Nephron progenitor cell (in vitro differentiated cells): ENCODE data around the gene AFF1.
A peak's percentile ranks its signal among the peaks of the same experiment; 100 is the strongest.

Source experiments
- DNase-seq: peaks from one replicate; pipeline ENCODE4 v3.0.0; 2021
- H3K27ac Mint-ChIP-seq: 2 replicates; pipeline ENCODE4 v1.8.0; 2021; ENCODE audit warnings: mild to moderate bottlenecking, moderate library complexity, mixed read lengths
- H3K27me3 Mint-ChIP-seq: 2 replicates; pipeline ENCODE4 v1.8.0; 2021; ENCODE audit warnings: mild to moderate bottlenecking, low read depth, mixed read lengths; ENCODE audit not compliant: poor library complexity
- H3K36me3 Mint-ChIP-seq: 2 replicates; pipeline ENCODE4 v1.8.0; 2021; ENCODE audit warnings: low read depth, mixed read lengths
- H3K4me1 Mint-ChIP-seq: 2 replicates; pipeline ENCODE4 v1.8.0; 2021; ENCODE audit warnings: mixed read lengths
- H3K4me3 Mint-ChIP-seq: 2 replicates; pipeline ENCODE4 v1.8.0; 2021; ENCODE audit warnings: mild to moderate bottlenecking, moderate library complexity, mixed read lengths
- H3K9me3 Mint-ChIP-seq: 2 replicates; pipeline ENCODE4 v1.8.0; 2021; ENCODE audit warnings: mild to moderate bottlenecking, moderate library complexity, mixed read lengths
- CTCF ChIP-seq: fragments of 200-600 bp; sonication (generic); IDR thresholded peaks from 2 replicates; pipeline ENCODE4 v1.5.0; 2021; ENCODE audit warnings: antibody characterized with exemption

AFF1 gene

GRCh38 chr4:86893136-86893535, 41.7 kb upstream of the AFF1 start:
- Mint-ChIP-seq H3K27ac (no peak overlapping the region), H3K4me1 (peaks cover 21% of the 10 kb centered on the region), H3K27me3 (peaks cover 3% of the 10 kb centered on the region), H3K36me3 (no peaks in the 10 kb centered on the region), H3K4me3 (peak overlapping the region; percentile 88), H3K9me3 (no peaks in the 10 kb centered on the region)
- no peak for TF ChIP-seq CTCF
- no peak for DNase-seq

- H3K4me3 Mint-ChIP-seq = no peak overlapping the region
- no peak for DNase-seq
- no peak for TF ChIP-seq CTCF
These were observed 40.4 kb upstream of the AFF1 start for GRCh38 chr4:86894455-86894854.

GRCh38 chr4:86895692-86896488, 38.9 kb upstream of the AFF1 start:
- peak; percentile 28 for DNase-seq
- H3K36me3 Mint-ChIP-seq = no peaks in the 10 kb centered on the region
- peaks cover 7% of the 10 kb centered on the region for H3K27me3 Mint-ChIP-seq
- peak; percentile 83 for TF ChIP-seq CTCF
- H3K9me3 Mint-ChIP-seq = no peaks in the 10 kb centered on the region
- H3K27ac Mint-ChIP-seq = no peak overlapping the region
- peaks cover 17% of the 10 kb centered on the region for H3K4me1 Mint-ChIP-seq
- H3K4me3 Mint-ChIP-seq = no peak overlapping the region

More at GRCh38 chr4:86894455-86894854, 40.4 kb upstream of the AFF1 start:
- Mint-ChIP-seq H3K4me1 (peaks cover 21% of the 10 kb centered on the region), H3K27ac (no peak overlapping the region), H3K27me3 (peaks cover 7% of the 10 kb centered on the region), H3K36me3 (no peaks in the 10 kb centered on the region), H3K9me3 (no peaks in the 10 kb centered on the region)

- H3K9me3 Mint-ChIP-seq = no peaks in the 10 kb centered on the region
- H3K27me3 Mint-ChIP-seq = peaks cover 7% of the 10 kb centered on the region
- no peak overlapping the region for H3K4me3 Mint-ChIP-seq
- peaks cover 2% of the 10 kb centered on the region for H3K36me3 Mint-ChIP-seq
- no peak overlapping the region for H3K27ac Mint-ChIP-seq
- no peak for DNase-seq
- no peak for TF ChIP-seq CTCF
- H3K4me1 Mint-ChIP-seq = peaks cover 10% of the 10 kb centered on the region
These were observed 38.2 kb upstream of the AFF1 start for GRCh38 chr4:86896596-86896995.

- no peak overlapping the region for H3K27ac Mint-ChIP-seq
- H3K36me3 Mint-ChIP-seq = peaks cover 10% of the 10 kb centered on the region
- no peaks in the 10 kb centered on the region for H3K4me1 Mint-ChIP-seq
- no peak overlapping the region for H3K4me3 Mint-ChIP-seq
- DNase-seq = no peak
- peaks cover 4% of the 10 kb centered on the region for H3K27me3 Mint-ChIP-seq
- peaks cover 8% of the 10 kb centered on the region for H3K9me3 Mint-ChIP-seq
- TF ChIP-seq CTCF = no peak
These were observed 36.2 kb upstream of the AFF1 start for GRCh38 chr4:86898562-86898961.

- no peak overlapping the region for H3K4me3 Mint-ChIP-seq
- no peak for TF ChIP-seq CTCF
- peaks cover 4% of the 10 kb centered on the region for H3K27me3 Mint-ChIP-seq
- no peak for DNase-seq
- H3K4me1 Mint-ChIP-seq = no peaks in the 10 kb centered on the region
- no peak overlapping the region for H3K27ac Mint-ChIP-seq
- peaks cover 8% of the 10 kb centered on the region for H3K9me3 Mint-ChIP-seq
- H3K36me3 Mint-ChIP-seq = peaks cover 10% of the 10 kb centered on the region
These were observed 32.9 kb upstream of the AFF1 start for GRCh38 chr4:86901864-86902263.
